HG03378 (cell line): Measurements from ENCODE around the gene PABPC5.

Experiments used
- ATAC-seq: cut with Tn5 transposase; IDR thresholded peaks from one replicate; pipeline ENCODE4 v1.9.1; 2021; ENCODE audit warnings: mild to moderate bottlenecking, moderate library complexity; ENCODE audit not compliant: unreplicated experiment

The PABPC5 gene

DNA sequence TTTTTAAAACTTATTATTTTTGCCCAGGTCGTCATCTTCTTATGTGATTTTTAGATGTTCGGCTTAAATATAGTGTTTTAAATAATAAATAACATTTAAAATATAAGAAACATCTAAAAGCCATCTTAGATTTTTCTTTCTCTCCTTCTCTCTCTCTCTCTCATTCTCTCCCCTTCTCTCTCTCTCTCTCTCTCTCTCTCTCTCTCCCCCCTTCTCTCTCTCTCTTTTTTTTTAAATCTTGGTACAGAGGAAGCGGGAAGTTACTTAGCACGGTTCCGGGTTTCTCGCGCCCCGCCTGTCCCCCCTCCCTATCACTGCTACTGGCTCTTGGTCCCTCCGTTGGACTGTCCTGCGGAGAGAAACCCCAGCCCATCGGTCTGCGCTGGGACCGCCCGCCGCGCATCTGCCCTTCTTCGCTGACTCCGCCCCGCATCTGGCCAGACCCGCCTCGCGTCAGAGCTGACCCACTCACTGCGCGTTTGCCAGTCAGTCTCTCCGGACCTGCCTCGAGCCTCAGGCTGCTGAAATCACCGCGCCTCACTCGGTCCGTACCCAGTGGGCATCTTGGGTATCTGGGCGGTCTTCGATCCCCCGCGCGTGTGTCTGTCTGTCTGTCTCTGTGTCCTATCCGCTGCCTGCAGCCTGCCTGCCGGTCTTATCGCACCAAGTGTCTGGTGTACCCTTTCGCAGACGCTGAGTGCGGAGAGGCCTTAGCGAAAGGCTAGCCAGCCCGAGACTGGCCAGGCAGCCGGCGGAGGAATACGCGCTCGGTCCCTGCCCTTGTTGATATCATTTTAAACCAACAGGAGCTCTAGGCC lies at the start of gene PABPC5:
Gene PABPC5 (plus strand): TSS at position 489 of the 818 bp plus-strand sequence. CDS start 739 bp downstream, outside the sequence.
- ATAC-seq: no peak

DNA sequence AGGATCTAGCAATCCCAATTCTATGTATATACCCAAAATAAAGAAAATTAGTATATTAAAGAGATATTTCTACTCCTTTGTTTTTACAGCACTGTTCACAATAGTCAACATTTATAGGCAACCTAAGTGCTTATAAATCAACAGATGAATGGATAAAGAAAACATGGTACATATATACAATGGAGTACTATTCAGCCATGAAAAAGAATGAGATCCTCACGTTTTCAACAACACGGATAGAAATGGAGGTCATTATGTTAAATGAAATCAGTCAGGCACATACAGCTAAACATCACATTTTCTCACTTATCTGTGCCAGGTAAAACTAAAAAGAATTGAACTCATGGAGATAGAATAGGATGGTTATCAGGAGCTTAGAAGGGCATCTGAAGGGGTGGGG lies 45.6 kb upstream of the PABPC5 start:
- no peak for ATAC-seq

- no peak for ATAC-seq
Observed at GRCh38 chrX:91414713-91415112, 19.9 kb upstream of the PABPC5 start.

GRCh38 chrX:91435395-91435794 lies 756 bp downstream of the PABPC5 start:
- ATAC-seq: no peak
